ENCODE measurements around the gene NRGN. TPM values are rescaled to one million over a fixed set of nuclear protein-coding genes. Genes with fewer than 3 reads are reported as not detected.
A peak's percentile ranks its signal among the peaks of the same experiment; 100 is the strongest.

Gene NRGN
- total RNA-seq: 1 to 10 TPM; 3.0 to 5.5 TPM
- polyA plus RNA-seq (ENCODE audit: insufficient read depth, low read depth, low replicate concordance): 10.4 TPM
- long read RNA-seq, donor 1, partial matches to known transcripts: 0 of 12 reads
- long read RNA-seq, donor 1, other reads (novel, unspliced or antisense): 12 of 12 reads
- long read RNA-seq, donor 2: 0 reads

- no peak within 1 kb of the TSS for H3K27ac ChIP-seq
- intact Hi-C loops (cut with DNase I; ENCODE audit: low total_unique reads): no loop called here
- H3K4me3 ChIP-seq: peak within 1 kb of the TSS; percentile 50 to 73
- WGBS, 2 donors: 0 to 1% methylated on average over 21 to 59 of the region's 59 CpGs
- H3K27me3 ChIP-seq: no peaks in the 10 kb centered on the region
- TF ChIP-seq CTCF (IDR thresholded peaks at IDR 0.05) (no peak), POLR2A (IDR thresholded peaks at IDR 0.05) (no peak)
- peaks cover 4% of the 10 kb centered on the region for H3K4me1 ChIP-seq
- peak; percentile 96 for DNase-seq
- H3K36me3 ChIP-seq (ENCODE audit: low read depth, missing control alignments): no peaks in the 10 kb centered on the region
- H3K9me3 ChIP-seq: no peaks in the 10 kb centered on the region
Measured at GRCh38 chr11:124739479-124740276, at the start of gene NRGN. Gene NRGN (plus strand): TSS chr11:124739942. CDS start chr11:124740085, 143 bp downstream.

- no peak for DNase-seq
- Histone ChIP-seq H3K4me3 (no peak overlapping the region), H3K9me3 (no peaks in the 10 kb centered on the region), H3K27ac (no peak overlapping the region), H3K36me3 (ENCODE audit: low read depth, missing control alignments) (no peaks in the 10 kb centered on the region), H3K4me1 (no peaks in the 10 kb centered on the region), H3K27me3 (no peaks in the 10 kb centered on the region)
- intact Hi-C loops (cut with DNase I; ENCODE audit: low total_unique reads): no loop called here
- TF ChIP-seq POLR2A (IDR thresholded peaks at IDR 0.05) (no peak), CTCF (IDR thresholded peaks at IDR 0.05) (no peak)
- 91 to 96% methylated on average over 2 of the region's 2 CpGs for WGBS, 2 donors
Measured at GRCh38 chr11:124693142-124693541, 46.6 kb upstream of the NRGN start.

- no peaks in the 10 kb centered on the region for H3K36me3 ChIP-seq (ENCODE audit: low read depth, missing control alignments)
- TF ChIP-seq CTCF (IDR thresholded peaks at IDR 0.05) (no peak), POLR2A (IDR thresholded peaks at IDR 0.05) (no peak)
- no peaks in the 10 kb centered on the region for H3K9me3 ChIP-seq
- no peak overlapping the region for H3K27ac ChIP-seq
- H3K27me3 ChIP-seq: no peaks in the 10 kb centered on the region
- no peak overlapping the region for H3K4me3 ChIP-seq
- intact Hi-C loops (cut with DNase I; ENCODE audit: low total_unique reads): no loop called here
- no peaks in the 10 kb centered on the region for H3K4me1 ChIP-seq
- no peak for DNase-seq
- WGBS, 2 donors: 65 to 86% methylated on average over 1 of the region's 1 CpG
Measured at GRCh38 chr11:124699547-124699946, 40.2 kb upstream of the NRGN start.

GRCh38 chr11:124700028-124700427 is 39.7 kb upstream of the NRGN start:
- DNase-seq: no peak
- Histone ChIP-seq H3K4me1 (no peaks in the 10 kb centered on the region), H3K27me3 (no peaks in the 10 kb centered on the region), H3K27ac (no peak overlapping the region), H3K4me3 (no peak overlapping the region), H3K36me3 (ENCODE audit: low read depth, missing control alignments) (no peaks in the 10 kb centered on the region), H3K9me3 (no peaks in the 10 kb centered on the region)
- intact Hi-C loops (cut with DNase I; ENCODE audit: low total_unique reads): no loop called here
- no peak for TF ChIP-seq POLR2A (IDR thresholded peaks at IDR 0.05)
- TF ChIP-seq CTCF (IDR thresholded peaks at IDR 0.05): no peak
